Fibroblast of lung (primary cell): ENCODE results near the gene TUBGCP4.

Source experiments
- CTCF ChIP-seq, 2 donors: IDR thresholded peaks in 1 of 2; conservative IDR thresholded peaks in 1 of 2; 1 replicate in 1 of 2; 2 replicates in 1 of 2; pipeline ENCODE4 v1.5.1; 2011 to 2012; ENCODE audit warnings: low read length in 2 of 2, control low read depth in 1 of 2, inconsistent platforms in 1 of 2, low read depth in 1 of 2, mild to moderate bottlenecking in 1 of 2
- EZH2 ChIP-seq: IDR thresholded peaks from 2 replicates; pipeline ENCODE4 v1.5.1; 2012; ENCODE audit warnings: low read length, control low read depth, mild to moderate bottlenecking; ENCODE audit errors: missing control alignments

- TF ChIP-seq EZH2 = no peak
- TF ChIP-seq CTCF (conservative IDR thresholded peaks at IDR 0.05 in 1 of 2, IDR thresholded peaks at IDR 0.05 in 1 of 2; ENCODE audit: low read depth in 1 of 2, low read length in 2 of 2) = no peak
These were observed 41.5 kb upstream of the TUBGCP4 start for GRCh38 chr15:43329217-43329959.
